Activated T-cell treated with anti-CD3 and anti-CD28 coated beads, Interleukin-2, amount 50 U/mL, for 24 hours (primary cell): ENCODE data around the gene RXFP4.
"Not testable (repeated sequence)": the region's sequence is repeated elsewhere in the genome, so short reads cannot be mapped to it uniquely, and the experiment has no call there.

Experiments
- DNase-seq: peaks from one replicate; pipeline ENCODE4 v3.0.0-alpha.2; 2020
- H3K27ac Mint-ChIP-seq: 2 replicates; pipeline ENCODE4 v1.8.0; 2020; ENCODE audit warnings: mild to moderate bottlenecking, mixed read lengths
- H3K27me3 Mint-ChIP-seq: 2 replicates; pipeline ENCODE4 v1.8.0; 2020; ENCODE audit warnings: mixed read lengths
- H3K36me3 Mint-ChIP-seq: 2 replicates; pipeline ENCODE4 v1.8.0; 2020; ENCODE audit warnings: low read depth, mixed read lengths
- H3K4me1 Mint-ChIP-seq: 2 replicates; pipeline ENCODE4 v1.8.0; 2020; ENCODE audit warnings: low read depth, mixed read lengths
- H3K4me3 Mint-ChIP-seq: 2 replicates; pipeline ENCODE4 v1.8.0; 2020; ENCODE audit warnings: mild to moderate bottlenecking, moderate library complexity, mixed read lengths
- H3K9me3 Mint-ChIP-seq: 2 replicates; pipeline ENCODE4 v1.8.0; 2020; ENCODE audit warnings: mixed read lengths

The RXFP4 gene

DNA sequence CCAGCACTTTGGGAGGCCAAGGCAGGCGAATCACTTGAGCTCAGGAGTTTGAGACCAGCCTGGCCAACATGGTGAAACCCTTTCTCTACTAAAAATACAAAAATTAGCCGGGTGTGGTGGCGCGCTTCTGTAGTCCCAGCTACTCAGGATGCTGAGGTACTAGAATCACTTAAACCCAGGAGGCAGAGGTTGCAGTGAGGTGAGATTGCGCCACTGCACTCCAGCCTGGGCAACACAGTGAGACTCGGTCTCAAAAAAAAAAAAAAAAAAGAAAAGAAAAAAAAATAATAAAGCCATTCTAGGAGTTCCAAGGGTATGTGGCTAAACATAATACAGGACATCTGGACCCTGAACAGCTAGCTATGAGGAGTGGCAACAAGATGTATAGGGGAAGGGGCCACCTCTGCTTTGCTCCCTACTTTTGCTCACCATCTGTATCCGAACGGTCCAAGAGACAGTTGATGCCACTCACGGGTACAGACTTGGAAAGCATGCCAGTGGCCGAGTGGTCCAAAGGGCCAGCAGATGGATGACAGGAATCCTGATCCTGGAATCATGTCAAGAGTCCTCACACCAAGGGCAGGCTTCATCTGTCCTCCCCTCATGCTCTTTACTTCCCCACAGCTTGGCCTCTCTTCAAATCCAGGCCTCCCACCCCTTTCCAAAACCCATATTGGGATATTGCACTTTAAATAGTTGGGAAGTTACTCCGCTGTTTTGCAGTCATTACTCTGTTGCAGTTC is 43.6 kb downstream of the RXFP4 start:
- not testable (repeated sequence) for H3K4me3 Mint-ChIP-seq, H3K36me3 Mint-ChIP-seq, H3K27ac Mint-ChIP-seq, H3K9me3 Mint-ChIP-seq, DNase-seq, H3K27me3 Mint-ChIP-seq
- peaks cover 44% of the 10 kb centered on the region for H3K4me1 Mint-ChIP-seq

DNA sequence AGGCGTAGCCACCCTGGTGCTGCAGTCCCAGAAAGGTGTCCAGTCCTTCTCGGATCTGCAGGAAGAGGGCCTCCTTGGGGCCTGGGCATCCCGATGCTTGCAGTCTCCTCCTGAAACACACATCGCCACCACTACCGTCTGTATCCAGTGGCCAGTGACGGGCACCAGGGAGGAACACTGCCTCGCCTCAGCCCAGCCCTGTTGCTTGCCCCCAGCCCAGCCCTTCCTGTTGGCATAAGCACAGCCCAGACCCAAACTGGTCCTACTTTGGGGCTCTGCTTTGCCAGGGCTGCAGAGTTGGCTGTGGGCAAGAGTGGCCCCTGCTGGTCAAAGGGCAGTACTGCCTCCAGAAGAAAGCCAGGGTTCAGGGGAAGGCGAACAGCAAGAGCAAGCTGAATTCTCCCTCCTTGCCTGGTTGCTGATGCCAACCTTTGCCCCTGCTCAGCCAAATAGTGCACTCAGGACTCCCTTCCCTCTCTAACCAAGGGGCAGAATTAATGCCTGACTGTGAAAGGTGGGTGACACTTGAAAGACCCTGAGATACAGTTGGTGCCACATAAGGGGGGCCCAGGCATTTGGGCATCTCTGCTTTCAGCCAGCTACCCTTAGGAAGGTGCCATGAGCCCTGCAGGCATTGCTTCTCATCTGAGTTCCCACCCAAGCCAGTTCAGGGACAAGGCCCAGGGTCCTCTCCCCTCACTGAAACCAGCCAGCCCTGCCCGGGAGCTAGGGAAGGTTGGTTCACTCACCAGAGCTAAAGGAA is 48.0 kb downstream of the RXFP4 start:
- peak; percentile 88 for DNase-seq
- no peaks in the 10 kb centered on the region for H3K36me3 Mint-ChIP-seq
- H3K27ac Mint-ChIP-seq, result no peak overlapping the region
- H3K27me3 Mint-ChIP-seq, result no peaks in the 10 kb centered on the region
- H3K4me1 Mint-ChIP-seq, result peaks cover 17% of the 10 kb centered on the region
- H3K9me3 Mint-ChIP-seq, result no peaks in the 10 kb centered on the region
- H3K4me3 Mint-ChIP-seq, result no peak overlapping the region

- no peaks in the 10 kb centered on the region for H3K9me3 Mint-ChIP-seq
- no peaks in the 10 kb centered on the region for H3K36me3 Mint-ChIP-seq
- no peak overlapping the region for H3K27ac Mint-ChIP-seq
- no peak for DNase-seq
- H3K4me1 Mint-ChIP-seq, result peaks cover 17% of the 10 kb centered on the region
- H3K27me3 Mint-ChIP-seq, result no peaks in the 10 kb centered on the region
- no peak overlapping the region for H3K4me3 Mint-ChIP-seq
Observed at GRCh38 chr1:155990005-155990739, 48.7 kb downstream of the RXFP4 start.
